Neuronal stem cell (in vitro differentiated cells): Measurements from ENCODE around the gene PPP1R14D.

Experiments used
- DNase-seq: peaks from one replicate; pipeline ENCODE4 v3.0.0-alpha.2; 2013; ENCODE audit warnings: low spot score
- H2AFZ ChIP-seq: one replicate; pipeline ENCODE4 v1.6.1; 2013; ENCODE audit warnings: mild to moderate bottlenecking, low read length, inconsistent platforms
- H2AK5ac ChIP-seq: 2 replicates; pipeline ENCODE4 v1.6.1; 2013; ENCODE audit warnings: low read depth, mild to moderate bottlenecking, inconsistent platforms, low read length, moderate library complexity, mixed read lengths
- H2BK120ac ChIP-seq: 2 replicates; pipeline ENCODE4 v1.6.1; 2013; ENCODE audit warnings: low read depth, mild to moderate bottlenecking, inconsistent platforms, low read length, moderate library complexity, mixed read lengths
- H2BK12ac ChIP-seq: one replicate; pipeline ENCODE4 v1.6.1; 2013; ENCODE audit warnings: low read length, inconsistent platforms
- H2BK15ac ChIP-seq: 2 replicates; pipeline ENCODE4 v1.6.1; 2013; ENCODE audit warnings: mild to moderate bottlenecking, low read length, inconsistent platforms, mixed read lengths
- H2BK5ac ChIP-seq: one replicate; pipeline ENCODE4 v1.6.1; 2013; ENCODE audit warnings: inconsistent platforms, mild to moderate bottlenecking, low read length, moderate library complexity
- H3K14ac ChIP-seq: one replicate; pipeline ENCODE4 v1.6.1; 2013; ENCODE audit warnings: low read length, inconsistent platforms
- H3K18ac ChIP-seq: 2 replicates; pipeline ENCODE4 v1.6.1; 2013; ENCODE audit warnings: low read length, inconsistent platforms
- H3K23ac ChIP-seq: 2 replicates; pipeline ENCODE4 v1.6.1; 2013; ENCODE audit warnings: low read depth, mild to moderate bottlenecking, mixed read lengths, low read length, inconsistent platforms; ENCODE audit not compliant: poor library complexity
- H3K27ac ChIP-seq: replicated peaks from 3 replicates; pipeline ENCODE4 v1.5.1; 2013; ENCODE audit warnings: low read length, inconsistent platforms
- H3K27me3 ChIP-seq, 3 experiments: 2 replicates each; pipeline ENCODE4 v1.6.1; 2013; ENCODE audit warnings: low read length in 3 of 3, mild to moderate bottlenecking in 2 of 3, inconsistent platforms in 1 of 3, low read depth in 1 of 3, mixed read lengths in 1 of 3, moderate library complexity in 1 of 3; ENCODE audit not compliant: control insufficient read depth in 3 of 3, insufficient read depth in 3 of 3
- H3K36me3 ChIP-seq, 2 donors: replicated peaks in 1 of 2; 2 replicates each; pipeline ENCODE4 v1.6.1; 2013; ENCODE audit warnings: low read length in 2 of 2; ENCODE audit not compliant: control insufficient read depth in 2 of 2, insufficient read depth in 2 of 2
- H3K4ac ChIP-seq: 2 replicates; pipeline ENCODE4 v1.6.1; 2013; ENCODE audit warnings: inconsistent platforms, mild to moderate bottlenecking, low read length, moderate library complexity
- H3K4me1 ChIP-seq, 2 donors: 1 replicate in 1 of 2; 2 replicates in 1 of 2; pipeline ENCODE4 v1.6.1; 2013; ENCODE audit warnings: low read length in 2 of 2, low read depth in 1 of 2; ENCODE audit not compliant: control insufficient read depth in 2 of 2, insufficient read depth in 1 of 2
- H3K4me2 ChIP-seq: one replicate; pipeline ENCODE4 v1.6.1; 2013; ENCODE audit warnings: mild to moderate bottlenecking, low read length, inconsistent platforms; ENCODE audit not compliant: insufficient read depth, poor library complexity, severe bottlenecking
- H3K4me3 ChIP-seq, 2 donors: 2 replicates each; pipeline ENCODE4 v1.5.1; 2013; ENCODE audit warnings: low read length in 2 of 2, mild to moderate bottlenecking in 2 of 2, inconsistent platforms in 1 of 2, moderate library complexity in 1 of 2
- H3K79me1 ChIP-seq: one replicate; pipeline ENCODE4 v1.6.1; 2013; ENCODE audit warnings: low read depth, mild to moderate bottlenecking, inconsistent platforms, low read length, moderate library complexity
- H3K9ac ChIP-seq: one replicate; pipeline ENCODE4 v1.6.1; 2013; ENCODE audit warnings: mild to moderate bottlenecking, low read depth, low read length, inconsistent platforms; ENCODE audit not compliant: poor library complexity
- H3K9me3 ChIP-seq, 2 donors: replicated peaks in 1 of 2; 2 replicates each; pipeline versions ENCODE3 to v1.6.1; 2013; ENCODE audit warnings: low read length in 2 of 2, mild to moderate bottlenecking in 2 of 2, inconsistent platforms in 1 of 2, low read depth in 1 of 2, mixed read lengths in 1 of 2, moderate library complexity in 1 of 2; ENCODE audit not compliant: control insufficient read depth in 2 of 2, insufficient read depth in 1 of 2
- H4K8ac ChIP-seq: one replicate; pipeline ENCODE4 v1.6.1; 2013; ENCODE audit warnings: low read depth, mild to moderate bottlenecking, inconsistent platforms, low read length, moderate library complexity
- H4K91ac ChIP-seq: one replicate; pipeline ENCODE4 v1.6.1; 2013; ENCODE audit warnings: low read length, low read depth, mild to moderate bottlenecking, inconsistent platforms; ENCODE audit not compliant: poor library complexity
- WGBS, 2 donors: extraction: QIAGEN DNeasy Blood & Tissue Kit; methylation state at CpG; one replicate each; pipeline ENCODE4 v1.1.7; 2013; ENCODE audit warnings: missing lambda C conversion rate in 2 of 2, mixed read lengths in 1 of 2; ENCODE audit not compliant: insufficient read length in 2 of 2, insufficient replicate concordance in 1 of 2; ENCODE audit errors: extremely low coverage in 2 of 2; 5-methylcytosine and 5-hydroxymethylcytosine counted together

PPP1R14D gene

GRCh38 chr15:40803076-40803475 lies 25.4 kb downstream of the PPP1R14D start:
- WGBS, 2 donors = no CpG with 5 or more reads among the region's 2 CpGs

GRCh38 chr15:40799523-40799922 lies 29.0 kb downstream of the PPP1R14D start:
- Histone ChIP-seq H3K27ac (no peak overlapping the region), H2BK120ac (no peak overlapping the region), H2BK5ac (no peak overlapping the region), H3K18ac (no peak overlapping the region), H3K23ac (no peak overlapping the region), H3K4me3 (no peak overlapping the region), H4K91ac (no peak overlapping the region), H3K14ac (no peak overlapping the region), H3K4ac (no peak overlapping the region), H2BK12ac (no peak overlapping the region), H4K8ac (no peak overlapping the region), H2AK5ac (no peak overlapping the region), H3K27me3 (no peaks in the 10 kb centered on the region), H2BK15ac (no peak overlapping the region), H3K4me1 (peaks cover 2 to 10% of the 10 kb centered on the region in 2 donors), H3K79me1 (no peaks in the 10 kb centered on the region), H3K9me3 (no peaks in the 10 kb centered on the region), H3K4me2 (no peak overlapping the region), H2AFZ (no peak overlapping the region), H3K36me3 (peaks cover 0 to 12% of the 10 kb centered on the region in 2 donors), H3K9ac (no peak overlapping the region)
- DNase-seq = no peak
- no CpG with 5 or more reads among the region's 3 CpGs for WGBS, 2 donors

More at GRCh38 chr15:40803076-40803475, 25.4 kb downstream of the PPP1R14D start:
- H3K36me3 ChIP-seq = peaks cover 0 to 12% of the 10 kb centered on the region in 2 donors
- no peak overlapping the region for H4K91ac ChIP-seq
- H3K4me1 ChIP-seq = peaks cover 4 to 11% of the 10 kb centered on the region in 2 donors
- H3K27ac ChIP-seq = no peak overlapping the region
- no peak overlapping the region for H4K8ac ChIP-seq
- no peak overlapping the region for H3K4me2 ChIP-seq
- no peak for DNase-seq
- no peak overlapping the region for H2BK5ac ChIP-seq
- H3K23ac ChIP-seq = no peak overlapping the region
- H3K9me3 ChIP-seq = no peaks in the 10 kb centered on the region
- no peak overlapping the region for H3K4ac ChIP-seq
- H3K14ac ChIP-seq = no peak overlapping the region
- H2BK15ac ChIP-seq = no peak overlapping the region
- no peak overlapping the region for H3K18ac ChIP-seq
- no peaks in the 10 kb centered on the region for H3K79me1 ChIP-seq
- H3K27me3 ChIP-seq = no peaks in the 10 kb centered on the region
- no peak overlapping the region for H2BK120ac ChIP-seq
- no peak overlapping the region for H3K4me3 ChIP-seq
- H2AK5ac ChIP-seq = no peak overlapping the region
- H3K9ac ChIP-seq = no peak overlapping the region
- no peak overlapping the region for H2BK12ac ChIP-seq
- no peak overlapping the region for H2AFZ ChIP-seq

- no peak overlapping the region for H2BK5ac ChIP-seq
- no peak overlapping the region for H3K23ac ChIP-seq
- H2AK5ac ChIP-seq = no peak overlapping the region
- H3K9me3 ChIP-seq = no peaks in the 10 kb centered on the region
- H3K4ac ChIP-seq = no peak overlapping the region
- H2BK15ac ChIP-seq = no peak overlapping the region
- no peak overlapping the region for H3K4me3 ChIP-seq
- no peak overlapping the region for H3K4me2 ChIP-seq
- H3K79me1 ChIP-seq = no peaks in the 10 kb centered on the region
- WGBS, 2 donors = no CpG with 5 or more reads among the region's 5 CpGs
- H3K9ac ChIP-seq = no peak overlapping the region
- H3K27me3 ChIP-seq = no peaks in the 10 kb centered on the region
- no peak for DNase-seq
- no peak overlapping the region for H2BK120ac ChIP-seq
- H4K91ac ChIP-seq = no peak overlapping the region
- peaks cover 2 to 10% of the 10 kb centered on the region in 2 donors for H3K4me1 ChIP-seq
- no peak overlapping the region for H3K18ac ChIP-seq
- no peak overlapping the region for H3K27ac ChIP-seq
- no peak overlapping the region for H3K14ac ChIP-seq
- H3K36me3 ChIP-seq = peaks cover 0 to 11% of the 10 kb centered on the region in 2 donors
- H2AFZ ChIP-seq = no peak overlapping the region
- H2BK12ac ChIP-seq = no peak overlapping the region
- no peak overlapping the region for H4K8ac ChIP-seq
Observed at GRCh38 chr15:40796512-40796911, 32.0 kb downstream of the PPP1R14D start.

- Histone ChIP-seq H3K18ac (no peak overlapping the region), H3K4ac (no peak overlapping the region), H4K8ac (no peak overlapping the region), H3K23ac (no peak overlapping the region), H3K14ac (no peak overlapping the region), H3K27me3 (no peaks in the 10 kb centered on the region), H2BK120ac (no peak overlapping the region), H3K9ac (no peak overlapping the region), H3K36me3 (peaks cover 0 to 8% of the 10 kb centered on the region in 2 donors), H4K91ac (no peak overlapping the region), H3K4me1 (peaks cover 2 to 10% of the 10 kb centered on the region in 2 donors), H3K4me2 (no peak overlapping the region), H3K9me3 (no peaks in the 10 kb centered on the region), H3K27ac (no peak overlapping the region), H2BK5ac (no peak overlapping the region), H3K79me1 (no peaks in the 10 kb centered on the region), H2BK15ac (no peak overlapping the region), H2BK12ac (no peak overlapping the region), H2AK5ac (no peak overlapping the region), H2AFZ (no peak overlapping the region), H3K4me3 (no peak overlapping the region)
- DNase-seq = no peak
- WGBS, 2 donors = no CpG with 5 or more reads among the region's 2 CpGs
Observed at GRCh38 chr15:40796041-40796440, 32.5 kb downstream of the PPP1R14D start.
